ENCODE measurements around the gene MRO.

MRO gene

DNA sequence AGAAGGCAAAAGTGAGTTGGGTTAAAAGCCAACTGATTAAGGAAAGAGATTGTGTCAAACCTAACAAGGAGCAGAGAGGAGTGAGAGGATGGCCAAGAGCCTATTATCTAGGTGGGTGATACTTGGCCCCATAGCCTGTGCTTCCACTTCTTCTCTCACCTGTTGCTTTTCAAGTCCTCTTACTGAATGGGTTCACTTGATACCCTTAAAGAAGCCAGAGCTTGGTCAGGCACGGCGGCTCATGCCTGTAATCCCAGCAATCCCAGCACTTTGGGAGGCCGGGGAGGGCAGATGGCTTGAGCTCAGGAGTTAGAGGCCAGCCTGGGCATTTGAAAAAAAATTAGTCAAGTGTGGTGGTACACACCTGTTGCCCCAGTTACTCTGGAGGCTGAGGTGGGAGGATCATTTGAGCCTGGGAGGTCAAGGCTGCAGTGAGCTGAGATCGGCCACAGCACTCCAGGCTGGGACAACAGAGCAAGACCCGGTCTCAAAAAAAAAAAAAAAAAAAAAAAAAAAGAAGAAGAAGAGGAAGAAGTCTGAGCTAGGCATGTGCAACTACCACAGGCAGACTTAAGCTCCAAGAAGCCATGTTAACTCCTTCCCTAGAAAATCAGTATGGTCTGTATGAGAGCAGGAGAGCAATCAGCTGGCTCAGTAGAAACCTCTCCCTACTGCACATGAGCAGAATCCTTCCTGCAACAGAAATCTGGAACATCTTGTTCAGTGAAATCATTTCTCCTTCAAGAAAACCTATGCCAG, 30.7 kb upstream of the MRO start:
- Histone ChIP-seq H3K27ac (no peak overlapping the region), H3K4me1 (no peaks in the 10 kb centered on the region), H3K9me3 (no peaks in the 10 kb centered on the region), H3K36me3 (no peaks in the 10 kb centered on the region), H3K27me3 (peaks cover 0 to 4% of the 10 kb centered on the region in 2 donors), H3K4me3 (no peak overlapping the region)
- TF ChIP-seq, protein P1, sequence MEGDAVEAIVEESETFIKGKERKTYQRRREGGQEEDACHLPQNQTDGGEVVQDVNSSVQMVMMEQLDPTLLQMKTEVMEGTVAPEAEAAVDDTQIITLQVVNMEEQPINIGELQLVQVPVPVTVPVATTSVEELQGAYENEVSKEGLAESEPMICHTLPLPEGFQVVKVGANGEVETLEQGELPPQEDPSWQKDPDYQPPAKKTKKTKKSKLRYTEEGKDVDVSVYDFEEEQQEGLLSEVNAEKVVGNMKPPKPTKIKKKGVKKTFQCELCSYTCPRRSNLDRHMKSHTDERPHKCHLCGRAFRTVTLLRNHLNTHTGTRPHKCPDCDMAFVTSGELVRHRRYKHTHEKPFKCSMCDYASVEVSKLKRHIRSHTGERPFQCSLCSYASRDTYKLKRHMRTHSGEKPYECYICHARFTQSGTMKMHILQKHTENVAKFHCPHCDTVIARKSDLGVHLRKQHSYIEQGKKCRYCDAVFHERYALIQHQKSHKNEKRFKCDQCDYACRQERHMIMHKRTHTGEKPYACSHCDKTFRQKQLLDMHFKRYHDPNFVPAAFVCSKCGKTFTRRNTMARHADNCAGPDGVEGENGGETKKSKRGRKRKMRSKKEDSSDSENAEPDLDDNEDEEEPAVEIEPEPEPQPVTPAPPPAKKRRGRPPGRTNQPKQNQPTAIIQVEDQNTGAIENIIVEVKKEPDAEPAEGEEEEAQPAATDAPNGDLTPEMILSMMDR (IDR thresholded peaks at IDR 0.05), result no peak
- DNase-seq, result no peak
- intact Hi-C loops (cut with DNase I; ENCODE audit: low total_unique reads), result no loop called here

DNA sequence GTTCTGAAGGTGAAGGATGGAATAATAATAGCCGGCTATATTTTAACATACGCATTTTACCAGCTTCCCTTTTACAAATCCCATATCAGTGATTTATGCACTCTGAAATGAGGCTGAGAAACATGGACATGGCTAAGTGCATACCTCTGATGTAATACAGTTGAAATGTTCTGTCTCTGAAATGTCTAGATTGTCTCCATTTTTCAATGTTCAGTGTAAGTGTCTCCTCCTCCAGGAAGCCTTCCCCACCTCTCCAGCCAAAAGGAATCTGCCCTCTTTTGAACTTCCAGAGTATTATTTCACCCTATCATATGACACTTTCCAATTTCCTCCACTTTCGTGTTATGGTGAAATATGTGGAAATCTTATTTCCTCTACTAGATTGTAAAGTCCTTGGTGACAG, 29.6 kb upstream of the MRO start:
- Histone ChIP-seq H3K9me3 (no peaks in the 10 kb centered on the region), H3K27ac (no peak overlapping the region), H3K4me1 (no peaks in the 10 kb centered on the region), H3K4me3 (no peak overlapping the region), H3K36me3 (no peaks in the 10 kb centered on the region), H3K27me3 (peaks cover 0 to 4% of the 10 kb centered on the region in 2 donors)
- DNase-seq, result no peak
- TF ChIP-seq, protein P1 (IDR thresholded peaks at IDR 0.05), result no peak
- intact Hi-C loops (cut with DNase I; ENCODE audit: low total_unique reads), result no loop called here

DNA sequence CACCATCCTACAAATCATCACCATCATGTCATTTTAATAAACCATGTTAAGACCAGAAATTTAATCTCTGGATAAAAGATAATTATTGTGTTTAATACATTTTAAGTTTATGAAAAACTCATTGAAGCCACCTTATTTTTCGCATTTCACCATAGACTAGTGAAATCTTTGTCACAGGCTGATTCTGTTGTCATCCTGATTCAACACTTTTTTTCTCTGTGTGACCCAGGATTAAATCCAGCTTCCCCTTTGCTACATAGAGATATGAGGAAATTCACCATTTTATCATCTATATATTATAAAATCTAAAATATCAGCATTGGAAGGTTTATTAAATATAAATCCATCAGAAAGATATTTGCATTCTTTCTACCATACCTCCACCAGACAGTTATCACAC, 29.2 kb upstream of the MRO start:
- Histone ChIP-seq H3K27me3 (peaks cover 0 to 4% of the 10 kb centered on the region in 2 donors), H3K4me1 (no peaks in the 10 kb centered on the region), H3K4me3 (no peak overlapping the region), H3K27ac (no peak overlapping the region), H3K9me3 (no peaks in the 10 kb centered on the region), H3K36me3 (no peaks in the 10 kb centered on the region)
- DNase-seq, result no peak
- TF ChIP-seq, protein P1 (IDR thresholded peaks at IDR 0.05), result no peak
- intact Hi-C loops (cut with DNase I; ENCODE audit: low total_unique reads), result no loop called here

DNA sequence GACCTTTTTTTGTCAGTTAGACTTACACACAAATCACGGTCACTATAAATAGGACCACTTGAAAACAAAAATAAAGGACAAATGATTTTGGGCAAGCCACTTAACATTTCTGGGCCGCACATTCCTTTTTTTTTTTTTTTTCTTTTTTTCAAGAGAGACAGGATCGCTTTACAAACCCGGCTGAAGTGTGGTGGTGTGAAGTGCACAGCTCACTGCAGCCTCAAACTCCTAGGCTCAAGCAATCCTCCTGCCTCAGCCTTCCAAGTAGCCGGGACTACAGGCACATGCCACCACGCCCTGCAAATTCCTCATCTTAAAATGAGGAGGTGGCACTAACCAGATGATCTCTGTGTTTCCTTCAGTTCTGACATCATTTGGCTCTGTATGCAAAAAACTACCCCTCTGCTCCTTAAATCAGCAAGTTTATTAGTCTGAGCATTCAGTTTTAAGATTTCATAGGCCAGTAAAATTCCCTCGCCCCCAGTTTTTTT, 28.3 kb upstream of the MRO start:
- H3K27me3 ChIP-seq, result peaks cover 0 to 4% of the 10 kb centered on the region in 2 donors
- TF ChIP-seq, protein P1 (IDR thresholded peaks at IDR 0.05), result no peak
- no peak for DNase-seq
- H3K36me3 ChIP-seq, result no peaks in the 10 kb centered on the region
- no peak overlapping the region for H3K27ac ChIP-seq
- H3K4me3 ChIP-seq, result no peak overlapping the region
- no peaks in the 10 kb centered on the region for H3K4me1 ChIP-seq
- H3K9me3 ChIP-seq, result no peaks in the 10 kb centered on the region
- intact Hi-C loops (cut with DNase I; ENCODE audit: low total_unique reads), result no loop called here

DNA sequence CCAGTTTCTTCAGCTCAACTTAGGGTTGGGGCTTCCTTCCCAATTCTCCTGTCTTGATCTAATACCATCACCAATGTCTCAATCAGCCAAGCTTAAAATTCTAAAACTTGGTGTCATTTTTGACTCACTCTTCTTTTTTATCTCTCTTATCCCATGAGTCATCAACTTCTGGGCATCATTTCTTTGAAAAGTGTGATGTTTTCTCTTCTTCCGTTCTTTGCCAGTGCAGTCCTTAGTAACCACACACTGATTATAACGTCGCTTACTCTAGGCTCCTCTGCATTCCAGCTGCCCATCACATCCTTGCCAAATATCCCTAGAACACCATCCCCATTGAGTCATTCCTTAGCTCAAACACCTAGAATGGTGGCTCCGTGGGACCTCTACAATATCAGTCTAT, 27.4 kb upstream of the MRO start:
- H3K9me3 ChIP-seq, result no peaks in the 10 kb centered on the region
- H3K4me1 ChIP-seq, result no peaks in the 10 kb centered on the region
- no peak overlapping the region for H3K27ac ChIP-seq
- H3K27me3 ChIP-seq, result no peaks in the 10 kb centered on the region
- TF ChIP-seq, protein P1 (IDR thresholded peaks at IDR 0.05), result no peak
- no peak for DNase-seq
- intact Hi-C loops (cut with DNase I; ENCODE audit: low total_unique reads), result no loop called here
- H3K36me3 ChIP-seq, result no peaks in the 10 kb centered on the region
- H3K4me3 ChIP-seq, result no peak overlapping the region

Measured in tibial artery (tissue), 4 donors.